Loucy (cell line): ENCODE measurements around the gene DHRS13.

Experiments
- H2AFZ ChIP-seq: fragments of 200-600 bp; sonication (generic); 2 replicates; pipeline ENCODE4 v1.6.0; 2016; ENCODE audit warnings: antibody characterized with exemption, mild to moderate bottlenecking, low read length, moderate library complexity
- H3F3A ChIP-seq: fragments of 200-600 bp; 2 replicates; pipeline ENCODE4 v1.6.0; 2016; ENCODE audit warnings: antibody characterized with exemption, low read depth, mild to moderate bottlenecking
- H3K27me3 ChIP-seq: fragments of 200-600 bp; sonication (generic); 2 replicates; pipeline ENCODE4 v1.6.1; 2014; ENCODE audit warnings: low read length, mild to moderate bottlenecking; ENCODE audit not compliant: insufficient read depth, poor library complexity, severe bottlenecking
- H3K36me3 ChIP-seq: fragments of 200-600 bp; sonication (generic); 2 replicates; pipeline ENCODE4 v1.6.1; 2016; ENCODE audit warnings: low read length; ENCODE audit not compliant: insufficient read depth
- H3K4me1 ChIP-seq: fragments of 200-600 bp; sonication (generic); 2 replicates; pipeline ENCODE4 v1.5.1; 2014; ENCODE audit warnings: low read length, mild to moderate bottlenecking; ENCODE audit not compliant: insufficient read depth, poor library complexity, severe bottlenecking
- H3K4me2 ChIP-seq: fragments of 200-600 bp; sonication (generic); 2 replicates; pipeline ENCODE4 v1.6.0; 2014; ENCODE audit warnings: antibody characterized with exemption, low read length, low read depth, mild to moderate bottlenecking; ENCODE audit not compliant: poor library complexity, severe bottlenecking
- H3K4me3 ChIP-seq: fragments of 200-600 bp; sonication (generic); 2 replicates; pipeline ENCODE4 v1.5.1; 2014; ENCODE audit warnings: low read length, mild to moderate bottlenecking, mixed read lengths; ENCODE audit not compliant: poor library complexity, severe bottlenecking
- H3K79me2 ChIP-seq: fragments of 200-600 bp; sonication (generic); 2 replicates; pipeline ENCODE4 v1.6.1; 2014; ENCODE audit warnings: low read length; ENCODE audit not compliant: insufficient read depth
- H3K9ac ChIP-seq: fragments of 200-600 bp; sonication (generic); 2 replicates; pipeline ENCODE4 v1.6.0; 2014; ENCODE audit warnings: mild to moderate bottlenecking, low read depth, low read length, moderate library complexity; ENCODE audit not compliant: poor library complexity, severe bottlenecking
- H3K9me2 ChIP-seq: fragments of 200-600 bp; sonication (generic); replicated peaks from 2 replicates; pipeline ENCODE4 v1.6.1; 2016; ENCODE audit warnings: low read depth, low read length, mixed read lengths
- H3K9me3 ChIP-seq: fragments of 200-600 bp; sonication (generic); 2 replicates; pipeline ENCODE4 v1.6.1; 2014; ENCODE audit warnings: mild to moderate bottlenecking, antibody characterized with exemption, low read length, low read depth; ENCODE audit not compliant: insufficient read depth
- H4K20me1 ChIP-seq: fragments of 200-600 bp; sonication (generic); 2 replicates; pipeline ENCODE4 v1.6.0; 2014; ENCODE audit warnings: antibody characterized with exemption, low read length, mild to moderate bottlenecking; ENCODE audit not compliant: insufficient read depth, poor library complexity, severe bottlenecking
- EZH2phosphoT487 ChIP-seq: fragments of 200-600 bp; IDR thresholded peaks from 2 replicates; pipeline ENCODE4 v1.6.1; 2018; ENCODE audit warnings: antibody characterized with exemption, mild to moderate bottlenecking, moderate library complexity, borderline replicate concordance
- TF ChIP-seq, protein P1 (sequence below): fragments of 200-600 bp; sonication (generic); conservative IDR thresholded peaks from 2 replicates; pipeline ENCODE4 v1.5.1; 2014; ENCODE audit warnings: mild to moderate bottlenecking, antibody characterized with exemption, low read length

Gene DHRS13

DNA sequence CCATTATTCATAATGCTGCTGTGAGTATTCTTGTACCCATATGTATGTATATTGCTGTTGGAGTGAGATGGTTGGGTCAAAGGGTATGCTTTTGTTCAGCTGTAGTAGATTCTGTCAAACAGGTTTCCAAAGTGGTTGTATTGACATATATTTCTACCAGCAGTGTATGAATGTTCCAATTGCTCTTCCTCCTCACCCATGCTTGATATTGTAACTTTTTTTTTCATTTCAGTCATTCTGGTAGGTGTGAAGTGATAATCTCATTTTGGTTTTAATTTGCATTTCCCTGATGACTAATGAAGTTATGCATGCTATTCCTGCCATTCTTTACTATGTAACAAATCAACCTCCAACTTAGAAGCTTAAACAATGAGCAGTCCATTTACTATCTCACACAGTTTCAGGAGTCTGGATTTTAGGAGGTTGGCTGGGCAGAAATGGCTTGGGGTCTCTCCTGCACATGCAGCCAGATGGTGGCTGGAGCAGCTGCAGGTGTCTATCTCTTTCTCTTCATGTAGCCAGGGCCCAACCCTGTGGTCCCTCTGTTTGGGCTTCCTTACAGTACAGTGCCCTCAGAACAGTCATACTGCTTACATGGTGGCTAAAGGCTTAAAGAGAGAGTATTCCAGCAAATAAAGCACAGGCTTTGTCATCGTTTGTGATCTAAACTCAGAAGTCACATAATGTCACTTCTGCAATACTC, 26.9 kb downstream of the DHRS13 start:
- no peak for TF ChIP-seq EZH2phosphoT487
- TF ChIP-seq, protein P1, sequence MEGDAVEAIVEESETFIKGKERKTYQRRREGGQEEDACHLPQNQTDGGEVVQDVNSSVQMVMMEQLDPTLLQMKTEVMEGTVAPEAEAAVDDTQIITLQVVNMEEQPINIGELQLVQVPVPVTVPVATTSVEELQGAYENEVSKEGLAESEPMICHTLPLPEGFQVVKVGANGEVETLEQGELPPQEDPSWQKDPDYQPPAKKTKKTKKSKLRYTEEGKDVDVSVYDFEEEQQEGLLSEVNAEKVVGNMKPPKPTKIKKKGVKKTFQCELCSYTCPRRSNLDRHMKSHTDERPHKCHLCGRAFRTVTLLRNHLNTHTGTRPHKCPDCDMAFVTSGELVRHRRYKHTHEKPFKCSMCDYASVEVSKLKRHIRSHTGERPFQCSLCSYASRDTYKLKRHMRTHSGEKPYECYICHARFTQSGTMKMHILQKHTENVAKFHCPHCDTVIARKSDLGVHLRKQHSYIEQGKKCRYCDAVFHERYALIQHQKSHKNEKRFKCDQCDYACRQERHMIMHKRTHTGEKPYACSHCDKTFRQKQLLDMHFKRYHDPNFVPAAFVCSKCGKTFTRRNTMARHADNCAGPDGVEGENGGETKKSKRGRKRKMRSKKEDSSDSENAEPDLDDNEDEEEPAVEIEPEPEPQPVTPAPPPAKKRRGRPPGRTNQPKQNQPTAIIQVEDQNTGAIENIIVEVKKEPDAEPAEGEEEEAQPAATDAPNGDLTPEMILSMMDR: no peak

DNA sequence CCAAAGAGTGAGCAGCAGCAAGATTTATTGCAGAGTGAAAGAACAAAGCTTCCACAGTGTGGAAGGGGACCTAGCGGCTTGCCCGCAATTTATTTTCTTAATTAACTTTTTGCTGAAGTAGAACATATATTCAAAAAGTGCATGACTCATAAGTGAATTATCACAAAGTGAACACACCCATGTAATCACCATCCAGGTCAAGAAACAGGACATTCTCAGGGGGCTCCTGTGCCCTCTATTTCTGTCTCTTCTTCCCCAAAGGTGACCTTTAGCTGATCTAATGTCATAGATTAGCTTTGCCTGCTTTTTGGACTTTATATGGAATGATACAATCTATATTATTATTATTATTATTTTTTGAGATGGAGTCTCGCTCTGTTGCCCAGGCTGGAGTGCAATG, 28.1 kb downstream of the DHRS13 start:
- H3K4me1 ChIP-seq: peaks cover 3% of the 10 kb centered on the region
- no peaks in the 10 kb centered on the region for H3K27me3 ChIP-seq
- H2AFZ ChIP-seq: no peak overlapping the region
- H3K9ac ChIP-seq: no peak overlapping the region
- H3F3A ChIP-seq: no peaks in the 10 kb centered on the region
- H3K4me3 ChIP-seq: no peak overlapping the region
- no peaks in the 10 kb centered on the region for H3K79me2 ChIP-seq
- H4K20me1 ChIP-seq: no peaks in the 10 kb centered on the region
- no peaks in the 10 kb centered on the region for H3K9me3 ChIP-seq
- no peaks in the 10 kb centered on the region for H3K9me2 ChIP-seq
- TF ChIP-seq, protein P1: no peak
- no peak for TF ChIP-seq EZH2phosphoT487
- no peak overlapping the region for H3K4me2 ChIP-seq
- no peaks in the 10 kb centered on the region; the same call in 1 of the 2 replicates for H3K36me3 ChIP-seq

More for the DNA sequence above, 26.9 kb downstream of the DHRS13 start:
- Histone ChIP-seq H3F3A (no peaks in the 10 kb centered on the region), H3K4me1 (peaks cover under 1% of the 10 kb centered on the region), H3K4me3 (no peak overlapping the region), H3K4me2 (no peak overlapping the region), H3K9ac (no peak overlapping the region), H3K9me3 (no peaks in the 10 kb centered on the region), H4K20me1 (no peaks in the 10 kb centered on the region), H3K27me3 (no peaks in the 10 kb centered on the region), H2AFZ (no peak overlapping the region), H3K79me2 (no peaks in the 10 kb centered on the region), H3K9me2 (no peaks in the 10 kb centered on the region), H3K36me3 (peaks cover 10% of the 10 kb centered on the region; the same call in 1 of the 2 replicates)

DNA sequence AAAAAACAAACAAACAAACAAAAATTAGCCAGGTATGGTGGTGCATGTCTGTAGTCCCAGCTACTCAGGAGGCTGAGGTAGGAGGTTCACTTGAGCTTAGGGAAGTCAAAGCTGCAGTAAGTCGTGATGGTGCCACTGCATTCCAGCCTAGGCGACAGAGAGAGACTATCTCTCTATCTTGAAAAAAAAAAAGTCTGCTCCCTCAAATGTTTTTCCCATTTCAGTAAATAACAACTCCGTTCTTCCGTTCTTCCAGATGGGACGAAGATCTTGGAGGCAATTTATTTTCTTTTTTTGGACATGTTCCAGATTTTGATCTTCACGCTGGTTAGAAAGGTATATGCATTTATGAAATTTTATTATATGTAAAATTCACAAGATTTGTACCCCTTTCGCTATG, 29.0 kb downstream of the DHRS13 start:
- no peaks in the 10 kb centered on the region for H3K9me3 ChIP-seq
- no peaks in the 10 kb centered on the region for H3K36me3 ChIP-seq
- no peak overlapping the region for H3K9ac ChIP-seq
- TF ChIP-seq, protein P1: no peak
- H3K4me3 ChIP-seq: no peak overlapping the region
- H3K4me1 ChIP-seq: peaks cover 3% of the 10 kb centered on the region
- H4K20me1 ChIP-seq: no peaks in the 10 kb centered on the region
- H3K27me3 ChIP-seq: no peaks in the 10 kb centered on the region
- H3K79me2 ChIP-seq: no peaks in the 10 kb centered on the region
- H3K4me2 ChIP-seq: no peak overlapping the region
- no peaks in the 10 kb centered on the region for H3F3A ChIP-seq
- H2AFZ ChIP-seq: no peak overlapping the region
- no peaks in the 10 kb centered on the region for H3K9me2 ChIP-seq
